Measurements from ENCODE around the gene FAM107B.

Gene FAM107B

GRCh38 chr10:14549496-14549895, 225.2 kb downstream of the FAM107B start:
- no peak for DNase-seq

- no peak for DNase-seq
These were observed 225.7 kb downstream of the FAM107B start for GRCh38 chr10:14548970-14549369.

- DNase-seq = no peak
These were observed 226.2 kb downstream of the FAM107B start for GRCh38 chr10:14548474-14548873.

- no peak for DNase-seq
These were observed 226.9 kb downstream of the FAM107B start for GRCh38 chr10:14547816-14548215.

- DNase-seq = no peak
These were observed 228.9 kb downstream of the FAM107B start for GRCh38 chr10:14545827-14546226.

GRCh38 chr10:14543904-14544210, 230.8 kb downstream of the FAM107B start:
- DNase-seq = no peak

- DNase-seq = no peak
These were observed 231.4 kb downstream of the FAM107B start for GRCh38 chr10:14543046-14543903.

GRCh38 chr10:14541379-14541778, 233.3 kb downstream of the FAM107B start:
- DNase-seq = no peak

GRCh38 chr10:14540611-14541010, 234.1 kb downstream of the FAM107B start:
- no peak for DNase-seq

- DNase-seq = no peak
These were observed 234.6 kb downstream of the FAM107B start for GRCh38 chr10:14540062-14540461.

- no peak for DNase-seq
These were observed 235.5 kb downstream of the FAM107B start for GRCh38 chr10:14539176-14539575.

- DNase-seq = no peak
These were observed 238.2 kb downstream of the FAM107B start for GRCh38 chr10:14536241-14537213.

- no peak for DNase-seq
These were observed 239.1 kb downstream of the FAM107B start for GRCh38 chr10:14535457-14536130.

GRCh38 chr10:14534152-14534551, 240.5 kb downstream of the FAM107B start:
- DNase-seq = no peak

GRCh38 chr10:14533295-14533694, 241.4 kb downstream of the FAM107B start:
- no peak for DNase-seq

GRCh38 chr10:14532473-14533251, 242.0 kb downstream of the FAM107B start:
- DNase-seq = no peak

- DNase-seq = no peak
These were observed 242.7 kb downstream of the FAM107B start for GRCh38 chr10:14531974-14532373.

GRCh38 chr10:14530465-14530864, 244.2 kb downstream of the FAM107B start:
- no peak for DNase-seq

- DNase-seq = no peak
These were observed 245.3 kb downstream of the FAM107B start for GRCh38 chr10:14529351-14529750.

- DNase-seq = no peak
These were observed 246.2 kb downstream of the FAM107B start for GRCh38 chr10:14528450-14528849.

GRCh38 chr10:14527915-14528314, 246.8 kb downstream of the FAM107B start:
- DNase-seq = no peak

GRCh38 chr10:14527134-14527844, 247.4 kb downstream of the FAM107B start:
- no peak for DNase-seq
